NCI-H524 (cell line): ENCODE data around the gene TCF7L2.

Experiments
- DNase-seq, 2 experiments: peaks; one replicate each; lab custom pipeline; 2025; lab: John Stamatoyannopoulos, UW

The TCF7L2 gene

DNA sequence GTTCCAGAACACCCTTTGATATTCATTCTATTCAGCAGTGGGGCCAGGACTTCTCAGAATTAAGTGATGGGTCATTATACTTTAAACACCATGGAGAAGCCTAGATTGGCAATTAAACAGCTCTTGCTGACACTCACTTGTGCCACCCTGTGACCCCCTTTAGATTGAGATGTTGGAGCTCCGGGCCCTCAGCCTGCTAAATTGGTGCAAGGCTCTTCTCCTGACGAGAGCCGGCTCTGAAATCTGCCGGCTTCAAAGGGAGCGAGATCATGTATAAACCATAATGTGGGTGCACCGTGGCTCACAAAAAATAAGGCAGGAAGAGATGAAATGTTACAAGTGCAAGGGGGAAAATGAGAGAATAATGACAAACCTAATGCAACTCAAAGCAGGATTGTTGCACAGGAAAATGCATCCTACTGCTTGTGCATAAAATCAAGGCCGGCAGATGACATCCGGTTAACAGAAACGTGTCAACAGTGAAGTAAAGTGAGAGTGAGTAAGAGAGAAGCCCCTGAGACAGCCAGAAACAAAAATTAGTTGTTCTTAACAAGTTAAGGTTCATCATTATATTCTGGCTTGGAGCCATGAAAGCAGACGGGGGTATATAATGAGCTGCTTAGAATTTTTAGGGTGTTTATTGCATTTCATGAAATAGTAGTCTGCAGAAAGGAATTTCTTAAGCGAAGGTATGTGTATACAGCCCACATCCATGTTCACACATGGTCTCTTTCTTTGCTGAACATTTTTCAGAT is 198.2 kb downstream of the TCF7L2 start:
- no peak for DNase-seq

- peak in 1 of 2 experiments; percentile 24 for DNase-seq
Measured at GRCh38 chr10:113148901-113149300, 198.9 kb downstream of the TCF7L2 start.

GRCh38 chr10:113149626-113150025 is 199.6 kb downstream of the TCF7L2 start:
- DNase-seq = peak in 1 of 2 experiments; percentile 26

DNA sequence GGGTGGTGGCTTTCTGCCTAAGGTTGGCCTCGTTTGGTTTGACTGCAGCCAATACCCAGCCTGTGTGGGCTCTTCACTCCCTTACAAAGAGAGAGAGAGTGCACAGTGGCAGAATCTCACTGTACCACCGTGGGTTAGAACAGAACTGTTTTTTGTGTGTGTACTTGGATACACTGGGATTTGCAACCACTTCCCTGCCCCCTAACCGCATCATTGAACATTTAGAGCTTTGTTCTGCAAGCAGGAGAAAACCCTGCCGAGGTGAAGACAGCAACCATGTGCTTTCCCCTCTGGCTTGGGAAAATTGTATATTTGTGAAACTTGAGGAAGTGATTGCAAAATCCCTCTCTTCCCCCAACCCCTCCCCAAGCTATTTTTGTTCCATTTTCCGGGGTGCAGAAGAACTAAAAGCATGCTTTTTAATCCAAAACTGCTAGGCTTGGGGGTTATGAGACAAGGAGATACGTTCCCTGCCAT is 201.2 kb downstream of the TCF7L2 start:
- no peak for DNase-seq

GRCh38 chr10:113153493-113154102 is 203.6 kb downstream of the TCF7L2 start:
- DNase-seq = no peak

DNA sequence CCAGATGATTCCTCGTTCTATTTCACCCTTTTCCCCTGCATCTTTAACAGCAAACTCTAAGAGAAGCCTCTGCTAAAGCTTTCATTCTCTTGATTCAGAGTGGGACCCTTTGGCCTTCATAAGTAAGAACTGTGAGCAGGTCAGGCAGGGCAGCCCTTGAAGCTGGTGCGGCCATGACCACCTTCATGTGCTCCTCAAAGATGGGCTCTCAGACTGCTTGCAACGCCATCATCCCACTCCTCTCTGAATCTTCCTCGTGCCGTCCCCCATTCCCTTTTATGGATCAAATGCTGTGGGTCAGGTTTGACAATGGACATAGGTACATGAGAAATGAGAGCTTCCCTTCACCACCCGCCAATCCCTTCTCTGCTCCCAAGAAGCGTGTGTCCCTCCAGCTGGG is 207.4 kb downstream of the TCF7L2 start:
- no peak for DNase-seq

DNA sequence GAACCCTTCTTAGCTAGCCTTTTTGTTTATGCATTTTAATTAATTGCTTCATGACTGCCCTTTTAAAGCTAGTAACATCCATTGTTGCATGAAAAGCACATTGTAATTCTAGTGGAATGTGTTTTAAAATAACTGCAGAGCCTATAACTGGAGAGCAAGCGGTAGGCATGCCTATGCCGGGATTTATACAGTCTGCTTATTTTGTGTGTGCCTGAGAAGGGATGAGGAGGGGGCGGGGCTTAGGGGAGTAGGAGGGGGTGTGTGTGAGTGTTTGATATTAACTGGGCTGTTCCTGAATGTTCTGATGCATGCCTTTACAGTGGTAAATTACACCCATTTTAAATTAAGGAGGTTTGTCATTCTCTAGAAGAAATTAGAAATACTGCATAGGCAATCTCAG is 208.1 kb downstream of the TCF7L2 start:
- no peak for DNase-seq

DNA sequence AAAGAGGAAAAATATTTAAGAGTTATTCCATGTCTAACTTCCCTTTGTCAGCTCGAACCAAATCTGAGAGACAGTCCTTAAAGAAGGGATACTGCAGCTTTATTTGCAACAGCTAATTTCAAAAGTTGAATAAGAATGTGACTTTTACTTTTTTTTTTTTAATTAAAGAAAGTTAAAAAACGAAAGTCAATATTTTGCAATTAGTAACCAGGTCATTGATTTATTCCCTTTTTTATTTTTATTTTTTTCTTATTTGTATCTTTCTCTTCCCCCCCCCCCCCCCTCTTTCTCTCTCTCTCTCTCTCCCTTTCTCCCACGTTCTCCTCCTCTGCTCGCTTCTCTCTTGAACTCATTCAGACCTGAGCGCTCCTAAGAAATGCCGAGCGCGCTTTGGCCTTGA is 209.5 kb downstream of the TCF7L2 start:
- no peak for DNase-seq

DNA sequence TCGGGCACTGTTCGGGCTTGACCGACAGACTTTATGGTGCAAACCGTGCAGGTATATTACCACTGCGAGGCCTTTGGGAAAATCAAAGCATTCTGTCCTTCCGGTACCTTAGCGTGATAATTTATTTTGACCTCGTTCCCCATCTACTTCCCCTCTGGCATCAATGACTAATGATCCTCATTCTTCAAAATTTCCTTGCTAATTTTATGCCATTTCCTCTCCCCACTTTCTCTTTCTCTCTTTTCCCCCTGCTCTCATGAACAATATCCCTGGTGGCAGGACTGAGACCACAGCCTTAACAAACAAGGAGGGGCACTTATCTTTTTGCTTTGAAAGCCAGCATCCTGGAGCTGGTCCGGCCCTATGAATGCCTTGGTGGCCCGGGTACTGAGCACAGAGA is 210.6 kb downstream of the TCF7L2 start:
- no peak for DNase-seq

- no peak for DNase-seq
Measured at GRCh38 chr10:113161066-113161465, 211.0 kb downstream of the TCF7L2 start.

- DNase-seq = no peak
Measured at GRCh38 chr10:113162960-113163359, 212.9 kb downstream of the TCF7L2 start.

- no peak for DNase-seq
Measured at GRCh38 chr10:113165673-113166072, 215.6 kb downstream of the TCF7L2 start.

- no peak for DNase-seq
Measured at GRCh38 chr10:113167702-113168101, 217.7 kb downstream of the TCF7L2 start.

GRCh38 chr10:113168584-113168983 is 218.5 kb downstream of the TCF7L2 start:
- no peak for DNase-seq

- no peak for DNase-seq
Measured at GRCh38 chr10:113169111-113169510, 219.1 kb downstream of the TCF7L2 start.

DNA sequence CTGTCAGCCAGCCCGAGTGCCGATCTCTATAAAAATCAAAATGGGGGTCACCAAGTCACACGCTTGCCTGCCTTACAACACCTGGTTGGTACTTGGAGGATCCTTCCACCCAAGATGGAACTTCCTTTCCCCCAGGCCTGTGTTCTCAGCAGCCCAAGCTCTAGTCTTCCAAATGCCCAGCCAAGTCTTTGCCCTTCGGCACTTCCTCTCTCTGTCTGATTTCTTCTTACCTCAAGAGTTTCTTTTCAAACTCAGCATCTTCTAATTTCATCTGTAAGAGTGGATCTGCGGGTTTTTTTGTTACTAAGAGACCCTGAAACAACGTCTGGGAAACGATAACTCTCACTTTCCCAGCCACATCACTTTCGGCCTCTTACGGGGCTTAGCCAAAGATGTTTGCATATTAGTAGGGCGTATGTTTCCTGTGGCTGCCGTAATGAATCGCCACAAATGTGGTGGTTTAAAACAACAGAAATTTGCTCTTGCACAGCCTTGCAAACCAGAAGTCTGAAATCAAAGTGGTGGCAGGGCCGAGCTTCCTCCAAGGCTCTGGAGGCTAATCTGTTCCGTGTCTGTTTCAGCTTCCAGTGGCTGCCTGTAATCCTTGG is 219.9 kb downstream of the TCF7L2 start:
- DNase-seq = no peak

DNA sequence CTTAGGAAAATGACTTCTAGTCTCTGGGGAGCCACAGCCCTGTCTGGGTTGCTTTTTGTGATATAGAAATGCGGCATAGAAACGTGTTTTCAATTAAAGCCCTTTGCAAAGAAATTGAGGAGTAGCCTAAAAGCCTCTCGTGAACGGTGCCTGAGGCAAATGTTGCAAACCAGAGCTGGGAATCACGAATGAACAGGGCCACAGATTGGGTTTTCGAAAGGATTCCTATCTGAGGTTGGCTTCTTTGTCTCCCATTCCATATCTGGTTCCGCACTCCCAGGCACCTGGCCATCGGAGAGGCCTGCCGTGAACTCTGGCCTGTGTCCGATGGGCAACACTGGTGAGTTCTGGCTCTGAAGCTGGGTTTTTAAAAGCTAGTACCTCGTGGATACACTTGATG is 221.6 kb downstream of the TCF7L2 start:
- DNase-seq = no peak

- no peak for DNase-seq
Measured at GRCh38 chr10:113175176-113175575, 225.1 kb downstream of the TCF7L2 start.

GRCh38 chr10:113175756-113176651 is 226.0 kb downstream of the TCF7L2 start:
- DNase-seq = no peak

GRCh38 chr10:113176652-113177155 is 226.7 kb downstream of the TCF7L2 start:
- DNase-seq = no peak

DNA sequence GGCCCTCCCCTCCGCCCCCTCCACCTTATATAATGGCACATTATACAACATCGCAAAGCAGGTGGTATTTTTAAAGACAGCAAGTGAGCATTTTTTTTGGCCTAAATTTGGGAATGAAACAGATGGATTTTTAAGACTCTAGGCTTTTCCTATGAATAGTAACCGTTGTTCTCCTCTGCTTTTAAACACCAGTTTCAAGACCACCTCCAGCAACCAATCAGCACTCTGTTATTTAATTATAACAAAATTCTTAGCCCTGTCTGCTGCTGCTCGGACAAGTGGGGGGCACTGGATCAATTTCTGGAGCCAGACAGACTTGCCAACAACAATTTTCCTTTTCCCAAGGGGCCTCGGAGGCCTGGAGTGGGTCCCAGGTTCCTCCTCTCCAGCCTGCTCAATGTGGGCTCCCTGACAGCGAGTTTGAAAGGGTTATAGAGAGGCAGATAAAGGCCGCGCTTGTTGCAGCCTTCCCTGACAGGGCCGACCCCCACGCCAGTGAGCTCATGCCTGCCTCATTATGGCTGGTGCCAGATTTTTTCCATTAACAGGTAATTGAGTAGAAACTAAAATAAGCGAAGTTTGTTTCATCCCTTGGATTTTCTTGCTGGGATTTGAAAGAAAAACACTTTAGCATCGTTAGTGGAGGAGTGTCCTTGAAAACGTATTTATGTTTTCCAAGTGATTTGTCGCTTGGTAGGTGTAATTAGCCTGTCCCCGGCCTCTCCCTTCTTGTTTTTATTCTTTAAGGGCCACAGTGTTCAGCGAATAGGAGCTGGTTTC is 227.3 kb downstream of the TCF7L2 start:
- no peak for DNase-seq
